ENCODE results near the gene FGF11.

FGF11 gene

DNA sequence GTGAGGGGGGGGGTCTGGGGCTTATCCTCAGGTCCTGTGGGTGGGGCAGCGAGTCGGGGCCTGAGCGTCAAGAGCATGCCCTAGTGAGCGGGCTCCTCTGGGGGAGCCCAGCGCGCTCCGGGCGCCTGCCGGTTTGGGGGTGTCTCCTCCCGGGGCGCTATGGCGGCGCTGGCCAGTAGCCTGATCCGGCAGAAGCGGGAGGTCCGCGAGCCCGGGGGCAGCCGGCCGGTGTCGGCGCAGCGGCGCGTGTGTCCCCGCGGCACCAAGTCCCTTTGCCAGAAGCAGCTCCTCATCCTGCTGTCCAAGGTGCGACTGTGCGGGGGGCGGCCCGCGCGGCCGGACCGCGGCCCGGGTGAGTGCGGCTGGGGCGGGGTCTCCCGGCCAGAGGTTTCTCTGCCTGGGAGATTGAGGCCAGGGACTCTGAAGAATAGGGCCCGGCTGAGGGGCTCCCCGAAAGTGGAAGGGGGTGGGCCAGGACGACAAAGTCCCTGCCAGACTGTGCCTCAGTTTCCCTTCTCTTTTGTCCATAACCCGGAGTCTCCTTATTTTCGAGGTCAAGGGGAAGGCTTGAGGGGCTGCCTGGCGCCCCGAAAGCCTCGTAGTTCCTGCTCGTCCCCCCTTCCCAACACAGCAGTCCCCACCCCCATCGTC, at the start of gene FGF11:
TSS of gene FGF11 (plus strand) at position 51 of the 651 bp plus-strand sequence. CDS start at position 160, 109 bp downstream.
- FAIRE-seq: no peak

DNA sequence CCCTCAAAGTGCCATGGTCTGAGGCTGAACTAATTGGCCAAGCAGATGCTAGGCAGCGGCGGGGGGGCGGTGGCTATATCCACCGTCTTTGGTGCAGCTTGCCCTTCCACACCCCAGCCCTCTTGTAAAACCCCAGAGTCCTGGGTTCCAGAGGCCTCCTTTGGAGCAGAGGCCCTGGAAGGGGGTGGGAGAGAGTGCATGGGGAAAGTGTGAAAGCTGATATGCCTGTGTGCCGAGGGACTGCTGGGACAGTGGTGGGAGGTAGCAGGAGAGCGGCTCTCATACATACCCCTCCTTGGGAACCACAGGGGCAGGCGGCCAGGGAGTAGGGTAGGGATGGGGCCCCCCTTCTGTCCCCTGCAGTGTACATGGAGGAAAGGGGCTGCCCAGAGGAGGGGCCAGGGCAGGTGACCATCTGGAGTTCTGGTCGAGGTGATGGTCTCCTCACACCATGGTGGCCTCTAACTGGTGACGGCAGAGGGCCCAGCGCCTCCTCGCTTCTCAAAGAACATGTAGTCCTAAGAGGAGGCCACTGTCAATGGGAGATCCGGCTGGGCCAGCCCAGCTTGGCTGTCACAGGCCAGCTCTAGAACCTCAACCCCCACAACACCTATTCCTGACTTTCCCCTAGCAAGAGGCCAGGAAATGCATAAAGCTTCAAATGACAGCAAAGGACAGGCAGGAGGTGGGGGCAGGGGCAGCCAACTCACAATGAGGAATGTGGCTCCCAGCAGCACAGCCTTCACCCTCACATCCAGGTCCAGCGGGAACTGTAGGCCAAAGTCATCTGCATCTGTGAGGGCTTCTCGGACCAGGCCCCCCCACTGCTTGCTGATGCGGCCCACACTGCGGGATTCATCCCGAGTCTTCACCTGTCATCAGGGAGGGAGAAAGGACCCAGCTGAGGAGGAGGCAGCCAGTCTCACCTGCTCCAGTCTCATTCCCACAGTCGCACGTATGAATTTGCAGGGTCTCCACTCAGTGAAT, 49.1 kb upstream of the FGF11 start:
- FAIRE-seq: no peak

GRCh38 chr17:7391307-7391706, 48.0 kb upstream of the FGF11 start:
- no peak for FAIRE-seq

GRCh38 chr17:7392696-7393612, 46.4 kb upstream of the FGF11 start:
- no peak for FAIRE-seq

GRCh38 chr17:7393613-7394451, 45.5 kb upstream of the FGF11 start:
- FAIRE-seq: no peak

- no peak for FAIRE-seq
These were observed 44.7 kb upstream of the FGF11 start, which contains the start of gene PLSCR3 for GRCh38 chr17:7394452-7395191. Gene PLSCR3 (minus strand): TSS chr17:7394525. CDS start chr17:7394110, 415 bp downstream.

GRCh38 chr17:7396147-7396546, 43.2 kb upstream of the FGF11 start:
- FAIRE-seq: no peak

DNA sequence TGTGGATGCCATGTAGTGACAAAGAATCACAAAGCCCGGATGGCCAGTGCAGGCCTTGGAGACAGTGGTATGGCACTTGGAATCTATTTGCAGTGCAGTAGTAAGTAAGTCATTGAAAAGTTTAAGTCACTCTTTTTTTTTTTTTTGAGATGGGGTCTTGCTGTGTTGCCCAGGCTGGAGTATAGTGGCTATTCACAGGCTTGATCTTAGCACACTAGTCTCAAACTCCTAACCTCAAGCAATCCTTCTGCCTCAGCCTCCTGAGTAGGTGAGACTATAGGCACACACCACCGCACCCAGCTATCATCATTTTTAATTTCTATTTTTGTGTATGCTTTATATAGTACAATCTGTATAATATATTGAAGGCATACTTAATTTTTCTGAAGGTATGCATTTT, 40.7 kb upstream of the FGF11 start:
- no peak for FAIRE-seq

- no peak for FAIRE-seq
These were observed 36.1 kb upstream of the FGF11 start for GRCh38 chr17:7403043-7403726.

DNA sequence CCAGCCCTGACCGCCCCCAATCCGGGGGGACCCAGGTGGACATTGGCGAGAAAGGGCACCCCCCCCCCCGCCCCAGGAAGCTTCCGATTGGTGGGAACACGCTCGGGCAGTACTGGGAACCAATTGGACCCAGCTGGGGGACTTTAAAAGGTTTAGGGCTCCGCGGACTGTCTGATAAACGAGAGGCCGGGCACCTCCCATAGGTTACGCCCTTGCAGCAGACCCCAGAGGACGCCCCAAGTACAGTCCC, 35.7 kb upstream of the FGF11 start:
- FAIRE-seq: no peak

- FAIRE-seq: peak; percentile 99
These were observed 35.2 kb upstream of the FGF11 start, which contains the start of gene TMEM256 for GRCh38 chr17:7403977-7404736. Gene TMEM256 (minus strand): TSS chr17:7404097. CDS start chr17:7404084, 13 bp downstream.

- no peak for FAIRE-seq
These were observed 34.5 kb upstream of the FGF11 start for GRCh38 chr17:7404737-7405349.

DNA sequence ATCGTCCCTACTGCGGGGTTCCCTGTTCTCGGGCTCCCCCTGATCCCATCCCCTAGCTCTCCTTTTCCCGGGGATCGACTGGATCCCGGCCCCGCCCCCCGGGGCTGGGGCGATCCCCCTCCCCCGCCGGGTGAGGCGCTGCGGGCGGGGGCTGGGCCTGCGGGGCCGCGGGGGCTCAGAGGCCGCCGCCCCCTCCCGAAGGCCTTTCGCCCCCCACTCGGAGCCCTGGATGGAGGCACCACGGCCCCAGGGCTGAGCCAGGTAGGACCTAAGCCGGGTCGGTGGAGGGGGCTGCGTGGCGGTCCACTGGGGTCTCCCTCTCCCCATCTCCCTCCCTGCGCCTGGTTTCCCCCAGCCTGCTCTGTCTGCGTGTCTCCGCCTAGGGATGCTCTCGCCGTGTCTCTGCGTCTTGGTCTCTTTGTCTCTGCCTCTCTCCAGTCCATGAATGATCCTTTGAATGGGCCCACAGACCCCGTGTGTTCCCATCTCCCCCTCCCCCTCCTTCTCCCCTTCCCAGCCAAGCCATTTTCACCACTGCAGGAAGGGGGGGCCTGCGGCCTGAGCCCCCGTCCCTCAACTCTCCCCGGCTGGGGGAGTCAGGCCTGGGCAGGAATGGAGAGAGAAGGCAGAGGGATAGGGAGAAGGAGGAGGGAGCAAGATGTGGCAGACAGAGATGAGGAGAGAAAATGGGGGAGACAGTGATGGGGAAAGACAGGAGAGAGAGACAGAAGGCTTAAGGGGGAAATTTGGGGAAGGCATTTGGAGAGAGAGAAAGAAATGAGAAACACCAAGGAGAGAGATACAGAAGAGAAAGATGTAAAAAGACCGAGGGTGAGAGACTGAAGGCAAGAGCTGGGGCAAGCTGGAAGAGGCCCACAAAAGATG, 33.7 kb upstream of the FGF11 start:
- FAIRE-seq: no peak

GRCh38 chr17:7406235-7406825, 33.0 kb upstream of the FGF11 start:
- FAIRE-seq: no peak

GRCh38 chr17:7407082-7407481, 32.2 kb upstream of the FGF11 start:
- no peak for FAIRE-seq

- no peak for FAIRE-seq
These were observed 31.6 kb upstream of the FGF11 start, which contains the start of gene NLGN2 for GRCh38 chr17:7407485-7408251. Gene NLGN2 (plus strand): TSS chr17:7407845. CDS start chr17:7408256, 411 bp downstream.

DNA sequence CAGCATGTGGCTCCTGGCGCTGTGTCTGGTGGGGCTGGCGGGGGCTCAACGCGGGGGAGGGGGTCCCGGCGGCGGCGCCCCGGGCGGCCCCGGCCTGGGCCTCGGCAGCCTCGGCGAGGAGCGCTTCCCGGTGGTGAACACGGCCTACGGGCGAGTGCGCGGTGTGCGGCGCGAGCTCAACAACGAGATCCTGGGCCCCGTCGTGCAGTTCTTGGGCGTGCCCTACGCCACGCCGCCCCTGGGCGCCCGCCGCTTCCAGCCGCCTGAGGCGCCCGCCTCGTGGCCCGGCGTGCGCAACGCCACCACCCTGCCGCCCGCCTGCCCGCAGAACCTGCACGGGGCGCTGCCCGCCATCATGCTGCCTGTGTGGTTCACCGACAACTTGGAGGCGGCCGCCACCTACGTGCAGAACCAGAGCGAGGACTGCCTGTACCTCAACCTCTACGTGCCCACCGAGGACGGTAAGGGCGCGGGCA, 31.0 kb upstream of the FGF11 start:
- no peak for FAIRE-seq

Measured in G401.6 (cell line).